AG04450 (cell line): ENCODE measurements around the gene PARP16. TPM values are rescaled to one million over a fixed set of nuclear protein-coding genes. Genes with fewer than 3 reads are reported as not detected.

Experiments used
- CTCF ChIA-PET: fragments of 300-600, 350-600 bp; formaldehyde crosslinking; extraction: SDS; loops from one replicate; lab custom pipeline; 2022; ENCODE audit warnings: antibody characterized with exemption, inconsistent platforms; lab: Charles Lee
- POLR2A ChIA-PET: fragments of 350-600 bp; formaldehyde crosslinking; extraction: SDS; loops from one replicate; lab custom pipeline; 2021; ENCODE audit warnings: antibody characterized with exemption, inconsistent platforms; lab: Yijun Ruan, JAX
- DNase-seq: peaks from one replicate; pipeline ENCODE4 v3.0.0-alpha.2; 2011; ENCODE audit warnings: low read depth, low spot score
- H3K27ac ChIP-seq: one replicate; pipeline ENCODE4 v1.5.1; 2012; ENCODE audit warnings: low read depth, low read length, control low read depth
- H3K27me3 ChIP-seq: one replicate; pipeline ENCODE4 v1.6.0; 2012; ENCODE audit warnings: low read length; ENCODE audit not compliant: control insufficient read depth, insufficient read depth
- H3K4me3 ChIP-seq: 2 replicates; pipeline ENCODE4 v1.5.1; 2011; ENCODE audit warnings: mild to moderate bottlenecking, low read depth, low read length, control low read depth
- H3K9me3 ChIP-seq: 2 replicates; pipeline ENCODE4 v1.5.1; 2012; ENCODE audit warnings: low read length; ENCODE audit not compliant: control insufficient read depth, insufficient read depth
- CTCF ChIP-seq: IDR thresholded peaks from 2 replicates; pipeline ENCODE4 v1.5.1; 2011; ENCODE audit warnings: low read depth, low read length, control low read depth, inconsistent platforms
- polyA plus RNA-seq: library from polyadenylated mRNA; depleted of rRNA; stranded (reverse); fragments of >200 nt; gene quantifications from 2 replicates; pipeline ENCODE4 v1.2.3, GENCODE V29; 2011; rRNA removed
- small RNA-seq: library from RNA; depleted of rRNA; stranded (forward); fragments of <200 nt; gene quantifications from one replicate; pipeline ENCODE3, GENCODE V24; 2012; ENCODE audit warnings: low read depth; ENCODE audit not compliant: insufficient read length

The PARP16 gene
- polyA plus RNA-seq, 1 experiment = 5.3 TPM

- Histone ChIP-seq H3K27me3 (peaks cover 18% of the 10 kb centered on the region), H3K4me3 (no peak within 1 kb of the TSS), H3K9me3 (no peaks in the 10 kb centered on the region), H3K27ac (peak within 1 kb of the TSS; percentile 31)
- DNase-seq = no peak
- ChIA-PET POLR2A (no interaction called here), CTCF (interaction anchor here (1.6 to 2.1 kb wide), 2 partner anchors 25 to 60 kb away, joined by 4 to 7 read pairs; partner anchors contain the start of gene CLPX)
- TF ChIP-seq CTCF = no peak
Observed at GRCh38 chr15:65210770-65211481, 75.8 kb downstream of the PARP16 start, which contains the start of gene CILP. Gene CILP, minus strand, starts transcription at chr15:65211473. Its CDS starts 1,718 bp downstream, at chr15:65209755.

DNA sequence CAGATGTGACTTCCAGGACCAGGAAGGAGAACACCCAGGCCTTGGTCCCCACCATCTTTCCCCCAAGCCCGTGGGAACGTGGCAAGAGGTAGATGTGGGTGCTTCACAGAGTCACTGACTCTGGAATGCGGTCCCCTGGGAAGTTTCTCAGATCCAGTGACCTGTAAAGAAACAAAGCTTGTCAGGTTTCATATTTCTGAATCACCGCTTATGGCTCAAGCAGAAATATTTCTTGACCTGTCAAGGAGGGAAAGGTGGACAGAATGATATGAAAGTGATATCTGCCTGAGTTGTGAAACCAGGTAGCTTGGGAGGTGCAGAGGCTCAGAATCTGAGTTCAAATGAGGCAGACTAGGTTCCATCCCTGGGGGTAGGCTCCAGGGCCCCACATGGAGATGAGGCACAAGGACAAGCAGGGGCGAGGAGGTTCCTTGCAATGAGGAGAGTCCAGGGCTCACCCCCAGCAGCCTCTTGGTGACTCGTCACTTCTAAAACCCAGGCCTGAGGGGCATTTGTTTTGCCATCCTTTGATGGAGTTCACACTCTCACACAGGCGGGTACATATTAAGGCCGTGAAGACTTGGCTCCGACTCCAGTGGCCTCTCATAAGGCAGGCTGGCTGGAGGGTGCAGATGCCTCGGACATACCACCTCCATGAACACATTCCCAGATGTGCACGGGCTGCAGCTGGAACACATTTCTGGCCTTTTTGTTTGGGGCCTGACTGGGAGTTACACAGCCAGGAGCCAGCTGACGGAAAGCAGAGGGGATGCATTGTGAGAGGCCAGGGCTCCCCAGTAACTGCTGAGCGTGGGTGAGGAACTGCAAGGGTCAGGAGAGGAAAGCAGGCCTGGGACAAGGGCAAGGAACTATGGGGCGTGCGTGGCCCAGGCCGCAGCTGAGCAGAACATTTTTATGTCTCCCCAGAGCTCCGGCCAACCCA lies 76.7 kb downstream of the PARP16 start:
- DNase-seq = no peak
- no peaks in the 10 kb centered on the region for H3K9me3 ChIP-seq
- ChIA-PET POLR2A (no interaction called here), CTCF (no interaction called here)
- peaks cover 16% of the 10 kb centered on the region for H3K27me3 ChIP-seq
- no peak overlapping the region for H3K27ac ChIP-seq
- TF ChIP-seq CTCF = no peak
- H3K4me3 ChIP-seq = no peak overlapping the region

DNA sequence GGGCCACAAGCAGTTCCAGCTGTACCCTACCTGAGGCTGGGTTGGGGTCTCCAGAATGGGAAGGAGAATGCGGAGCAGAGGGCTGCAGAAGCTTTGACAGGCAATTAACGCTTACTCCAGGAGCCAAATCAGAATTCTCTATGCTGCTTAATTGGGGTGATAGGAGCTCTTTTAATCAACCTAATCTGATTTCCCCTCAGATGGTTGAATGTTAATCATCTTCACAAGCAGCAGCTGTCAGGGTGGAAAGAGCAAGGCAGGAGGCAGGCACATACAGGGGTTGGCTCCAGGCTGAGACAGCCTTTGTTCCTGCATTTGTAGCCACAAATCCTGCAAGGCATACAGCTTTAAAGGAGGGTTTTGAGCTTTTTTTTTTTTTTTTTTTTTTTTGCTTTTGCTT lies 78.0 kb downstream of the PARP16 start:
- no peak overlapping the region for H3K27ac ChIP-seq
- POLR2A ChIA-PET = no interaction called here
- no peak for DNase-seq
- H3K4me3 ChIP-seq = no peak overlapping the region
- CTCF ChIA-PET = interaction anchor here (0.6 to 1.6 kb wide), 3 partner anchors 33 to 78 kb away, joined by 3 to 7 read pairs (median 5); partner anchors contain the start of gene PARP16
- no peak for TF ChIP-seq CTCF
- H3K27me3 ChIP-seq = peaks cover 18% of the 10 kb centered on the region
- no peaks in the 10 kb centered on the region for H3K9me3 ChIP-seq

Small RNA genes lying within 50 kb of the gene (small RNA-seq; reads per million reads assigned to genes)
- gene AC068213.1 (not detected), gene RNU5A-1 (140 reads per million, percentile 90 among the genes with 10 or more reads in this experiment), gene RNU5B-1 (25.8 reads per million, percentile 82 among the genes with 10 or more reads in this experiment), gene RNU6-686P (not detected), gene SNORA24B (3.8 reads per million, percentile 35 among the genes with 10 or more reads in this experiment)

Other genes with a start within 250 kb of the PARP16 start
- gene SLC51B, start 241.5 kb downstream of the PARP16 start, polyA plus RNA-seq = 0.50 and 0.61 TPM in 2 replicates
- 11.4 and 13.8 TPM in 2 replicates for gene RASL12, start 218.9 kb downstream of the PARP16 start, polyA plus RNA-seq
- not detected in 2 replicates for gene KBTBD13, start 210.1 kb downstream of the PARP16 start, polyA plus RNA-seq
- gene UBAP1L, start 171.7 kb downstream of the PARP16 start, polyA plus RNA-seq = 0.46 and 0.55 TPM in 2 replicates
- 15.8 and 18.0 TPM in 2 replicates for gene PDCD7, start 153.1 kb downstream of the PARP16 start, polyA plus RNA-seq
- 39.2 and 58.3 TPM in 2 replicates for gene CLPX, start 101.5 kb downstream of the PARP16 start, polyA plus RNA-seq
- gene CILP, start 75.4 kb downstream of the PARP16 start, polyA plus RNA-seq = 0.52 and 0.61 TPM in 2 replicates
- not detected in 2 replicates for gene RNU5A-1, start 9.2 kb upstream of the PARP16 start, polyA plus RNA-seq
- not detected in 2 replicates for gene RNU5B-1, start 17.8 kb upstream of the PARP16 start, polyA plus RNA-seq
- 0.11 and 0.16 TPM in 2 replicates for gene IGDCC3, start 91.1 kb upstream of the PARP16 start, polyA plus RNA-seq
- 5.2 and 5.6 TPM in 2 replicates for gene IGDCC4, start 136.1 kb upstream of the PARP16 start, polyA plus RNA-seq
- gene DPP8, start 230.8 kb upstream of the PARP16 start, polyA plus RNA-seq = 24.1 and 29.9 TPM in 2 replicates
- 104 and 130 TPM in 2 replicates for gene HACD3, start 243.6 kb upstream of the PARP16 start, polyA plus RNA-seq